ENCODE results near the gene ENOX2.

Gene ENOX2

DNA sequence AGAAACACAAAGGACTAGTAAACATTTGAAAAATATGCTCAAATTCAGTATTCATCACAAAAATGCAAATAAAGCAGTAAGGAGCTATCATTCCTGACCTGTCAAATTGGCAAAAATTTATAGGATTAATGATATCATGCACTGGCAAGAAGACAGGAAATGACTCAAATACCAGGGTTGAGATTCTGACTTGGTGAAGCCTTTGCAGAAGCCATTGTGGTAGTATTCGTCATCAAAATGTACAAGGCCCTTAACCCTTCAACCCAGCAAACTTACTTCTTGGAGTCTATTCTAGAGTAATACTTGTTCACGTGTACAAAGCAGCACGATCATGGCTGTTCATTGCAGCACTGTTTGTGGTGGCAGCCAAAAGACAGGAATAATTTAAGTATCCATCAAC is 132.4 kb downstream of the ENOX2 start:
- no peak for TF ChIP-seq CTCF (IDR thresholded peaks at IDR 0.05; ENCODE audit: low read length, missing control alignments)
- peak; percentile 78 for DNase-seq (ENCODE audit: low read depth)
- H3K4me3 ChIP-seq (replicated peaks; ENCODE audit: low read depth, low read length): no peak overlapping the region

- no peak for TF ChIP-seq CTCF (IDR thresholded peaks at IDR 0.05; ENCODE audit: low read length, missing control alignments)
- H3K4me3 ChIP-seq (replicated peaks; ENCODE audit: low read depth, low read length): no peak overlapping the region
- no peak for DNase-seq (ENCODE audit: low read depth)
These were observed 133.2 kb downstream of the ENOX2 start for GRCh38 chrX:130769835-130770234.

GRCh38 chrX:130758072-130758471 is 144.9 kb downstream of the ENOX2 start:
- TF ChIP-seq CTCF (IDR thresholded peaks at IDR 0.05; ENCODE audit: low read length, missing control alignments): no peak
- DNase-seq (ENCODE audit: low read depth): no peak
- no peak overlapping the region for H3K4me3 ChIP-seq (replicated peaks; ENCODE audit: low read depth, low read length)

- H3K4me3 ChIP-seq (replicated peaks; ENCODE audit: low read depth, low read length): no peak overlapping the region
- TF ChIP-seq CTCF (IDR thresholded peaks at IDR 0.05; ENCODE audit: low read length, missing control alignments): no peak
- no peak for DNase-seq (ENCODE audit: low read depth)
These were observed 146.8 kb downstream of the ENOX2 start for GRCh38 chrX:130756233-130756632.

DNA sequence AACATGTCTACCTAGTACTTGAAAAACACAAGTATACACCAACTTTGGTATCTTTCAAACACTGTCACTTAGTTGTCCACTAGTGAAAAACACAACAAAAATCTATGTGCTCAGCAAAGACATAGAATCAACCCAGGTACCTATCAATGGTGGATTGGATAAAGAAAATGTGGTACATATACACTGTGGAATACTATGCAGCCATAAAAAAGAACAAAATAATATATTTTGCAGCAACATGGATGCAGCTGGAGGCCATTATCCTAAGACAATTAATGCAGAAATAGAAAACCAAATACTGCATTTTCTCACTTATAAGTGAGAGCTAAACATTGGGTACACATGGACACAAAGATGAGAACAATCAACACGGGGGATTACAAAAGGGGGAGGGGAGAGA is 148.7 kb downstream of the ENOX2 start:
- no peak for DNase-seq (ENCODE audit: low read depth)
- no peak for TF ChIP-seq CTCF (IDR thresholded peaks at IDR 0.05; ENCODE audit: low read length, missing control alignments)
- H3K4me3 ChIP-seq (replicated peaks; ENCODE audit: low read depth, low read length): no peak overlapping the region

- H3K4me3 ChIP-seq (replicated peaks; ENCODE audit: low read depth, low read length): no peak overlapping the region
- peak; percentile 32 for DNase-seq (ENCODE audit: low read depth)
- no peak for TF ChIP-seq CTCF (IDR thresholded peaks at IDR 0.05; ENCODE audit: low read length, missing control alignments)
These were observed 156.2 kb downstream of the ENOX2 start for GRCh38 chrX:130746709-130747342.

GRCh38 chrX:130746077-130746476 is 156.9 kb downstream of the ENOX2 start:
- H3K4me3 ChIP-seq (replicated peaks; ENCODE audit: low read depth, low read length): no peak overlapping the region
- no peak for DNase-seq (ENCODE audit: low read depth)
- TF ChIP-seq CTCF (IDR thresholded peaks at IDR 0.05; ENCODE audit: low read length, missing control alignments): no peak

All from fibroblast of pulmonary artery (primary cell).